Measurements from ENCODE around the gene CDKN2C.

CDKN2C gene

GRCh38 chr1:50971748-50972305 is 1.8 kb downstream of the CDKN2C start:
- no peak for DNase-seq (ENCODE audit: insufficient read length, low spot score)
- no peak for FAIRE-seq
- TF ChIP-seq CTCF (IDR thresholded peaks at IDR 0.05; ENCODE audit: insufficient read depth, missing control alignments), result no peak

GRCh38 chr1:50972766-50973165 is 2.7 kb downstream of the CDKN2C start:
- no peak for TF ChIP-seq CTCF (IDR thresholded peaks at IDR 0.05; ENCODE audit: insufficient read depth, missing control alignments)
- no peak for FAIRE-seq
- DNase-seq (ENCODE audit: insufficient read length, low spot score), result no peak

- no peak for TF ChIP-seq CTCF (IDR thresholded peaks at IDR 0.05; ENCODE audit: insufficient read depth, missing control alignments)
- DNase-seq (ENCODE audit: insufficient read length, low spot score), result no peak
- no peak for FAIRE-seq
Measured at GRCh38 chr1:50973255-50973654, 3.2 kb downstream of the CDKN2C start.

- FAIRE-seq (no peak), DNase-seq (ENCODE audit: insufficient read length, low spot score) (no peak)
- no peak for TF ChIP-seq CTCF (IDR thresholded peaks at IDR 0.05; ENCODE audit: insufficient read depth, missing control alignments)
Measured at GRCh38 chr1:50973875-50974617, 4.0 kb downstream of the CDKN2C start.

- DNase-seq (ENCODE audit: insufficient read length, low spot score) (no peak), FAIRE-seq (no peak)
Measured at GRCh38 chr1:50974618-50974935, 4.5 kb downstream of the CDKN2C start.

GRCh38 chr1:50975436-50975835 is 5.4 kb downstream of the CDKN2C start:
- DNase-seq (ENCODE audit: insufficient read length, low spot score) (no peak), FAIRE-seq (no peak)
- TF ChIP-seq CTCF (IDR thresholded peaks at IDR 0.05; ENCODE audit: insufficient read depth, missing control alignments), result no peak

More at GRCh38 chr1:50974618-50974935, 4.5 kb downstream of the CDKN2C start:
- no peak for TF ChIP-seq CTCF (IDR thresholded peaks at IDR 0.05; ENCODE audit: insufficient read depth, missing control alignments)

All from D721Med (cell line).